Skin of body (tissue), 2 donors: Measurements from ENCODE around the gene PLPP3. TPM values are rescaled to one million over a fixed set of nuclear protein-coding genes. Genes with fewer than 3 reads are reported as not detected.

Source experiments
- small RNA-seq: library from RNA; depleted of rRNA; stranded (forward); fragments of <200 nt; gene quantifications from one replicate; pipeline ENCODE3, GENCODE V24; 2014; ENCODE audit warnings: low replicate concordance
- total RNA-seq: library from RNA; depleted of rRNA; stranded (reverse); fragments of >200 nt; gene quantifications from one replicate; pipeline ENCODE4 v1.2.3, GENCODE V29; 2014

PLPP3 gene
- total RNA-seq, 1 donor from 2014 or later: 124 TPM

Small RNA genes within 50 kb of the gene (small RNA-seq; reads per million reads assigned to genes)
- gene AC099789.1: not detected

Other genes with a start within 250 kb of the PLPP3 start
- gene PRKAA2, start 65.8 kb upstream of the PLPP3 start, total RNA-seq: 10.6 TPM
- 0.30 TPM for gene FYB2, start 239.8 kb upstream of the PLPP3 start, total RNA-seq